Measurements from ENCODE around the gene CMKLR1.

CMKLR1 gene

GRCh38 chr12:108268397-108268796 is 70.7 kb downstream of the CMKLR1 start:
- Histone ChIP-seq H3K9me3 (ENCODE audit: low read depth, low read length) (no peaks in the 10 kb centered on the region), H3K4me3 (no peak overlapping the region), H3K36me3 (ENCODE audit: insufficient read depth, low read length) (no peaks in the 10 kb centered on the region), H3K27ac (no peak overlapping the region), H3K9ac (ENCODE audit: insufficient read length) (no peak overlapping the region)
- no peak for DNase-seq (ENCODE audit: low read depth, low spot score)
- TF ChIP-seq FOXP2 (optimal IDR thresholded peaks at IDR 0.05; ENCODE audit: control extremely low read depth, extremely low read length, insufficient read depth) (no peak), POLR2AphosphoS5 (IDR thresholded peaks at IDR 0.05; ENCODE audit: borderline replicate concordance, low read depth, low read length) (no peak), EZH2 (IDR thresholded peaks at IDR 0.05) (no peak)

- DNase-seq (ENCODE audit: low read depth, low spot score) = no peak
- no peaks in the 10 kb centered on the region for H3K36me3 ChIP-seq (ENCODE audit: insufficient read depth, low read length)
- TF ChIP-seq POLR2AphosphoS5 (IDR thresholded peaks at IDR 0.05; ENCODE audit: borderline replicate concordance, low read depth, low read length) (no peak), FOXP2 (optimal IDR thresholded peaks at IDR 0.05; ENCODE audit: control extremely low read depth, extremely low read length, insufficient read depth) (no peak), EZH2 (IDR thresholded peaks at IDR 0.05) (no peak)
- H3K27ac ChIP-seq = no peak overlapping the region
- H3K4me3 ChIP-seq = no peak overlapping the region
- no peak overlapping the region for H3K9ac ChIP-seq (ENCODE audit: insufficient read length)
- H3K9me3 ChIP-seq (ENCODE audit: low read depth, low read length) = no peaks in the 10 kb centered on the region
Observed at GRCh38 chr12:108267450-108267849, 71.7 kb downstream of the CMKLR1 start.

GRCh38 chr12:108266131-108266530 is 73.0 kb downstream of the CMKLR1 start:
- TF ChIP-seq FOXP2 (optimal IDR thresholded peaks at IDR 0.05; ENCODE audit: control extremely low read depth, extremely low read length, insufficient read depth) = no peak
- TF ChIP-seq POLR2AphosphoS5 (IDR thresholded peaks at IDR 0.05; ENCODE audit: borderline replicate concordance, low read depth, low read length) = no peak
- TF ChIP-seq EZH2 (IDR thresholded peaks at IDR 0.05) = no peak
- Histone ChIP-seq H3K36me3 (ENCODE audit: insufficient read depth, low read length) (no peaks in the 10 kb centered on the region), H3K9ac (ENCODE audit: insufficient read length) (no peak overlapping the region), H3K27ac (no peak overlapping the region), H3K4me3 (no peak overlapping the region), H3K9me3 (ENCODE audit: low read depth, low read length) (no peaks in the 10 kb centered on the region)
- no peak for DNase-seq (ENCODE audit: low read depth, low spot score)

GRCh38 chr12:108265505-108265904 is 73.6 kb downstream of the CMKLR1 start:
- Histone ChIP-seq H3K9ac (ENCODE audit: insufficient read length) (no peak overlapping the region), H3K4me3 (no peak overlapping the region), H3K9me3 (ENCODE audit: low read depth, low read length) (no peaks in the 10 kb centered on the region), H3K27ac (no peak overlapping the region), H3K36me3 (ENCODE audit: insufficient read depth, low read length) (no peaks in the 10 kb centered on the region)
- no peak for DNase-seq (ENCODE audit: low read depth, low spot score)
- TF ChIP-seq EZH2 (IDR thresholded peaks at IDR 0.05) (no peak), POLR2AphosphoS5 (IDR thresholded peaks at IDR 0.05; ENCODE audit: borderline replicate concordance, low read depth, low read length) (no peak), FOXP2 (optimal IDR thresholded peaks at IDR 0.05; ENCODE audit: control extremely low read depth, extremely low read length, insufficient read depth) (no peak)

GRCh38 chr12:108260969-108261368 is 78.1 kb downstream of the CMKLR1 start:
- Histone ChIP-seq H3K36me3 (ENCODE audit: insufficient read depth, low read length) (no peaks in the 10 kb centered on the region), H3K27ac (no peak overlapping the region), H3K9ac (ENCODE audit: insufficient read length) (no peak overlapping the region), H3K9me3 (ENCODE audit: low read depth, low read length) (no peaks in the 10 kb centered on the region), H3K4me3 (no peak overlapping the region)
- DNase-seq (ENCODE audit: low read depth, low spot score) = no peak
- TF ChIP-seq POLR2AphosphoS5 (IDR thresholded peaks at IDR 0.05; ENCODE audit: borderline replicate concordance, low read depth, low read length) (no peak), FOXP2 (optimal IDR thresholded peaks at IDR 0.05; ENCODE audit: control extremely low read depth, extremely low read length, insufficient read depth) (no peak), EZH2 (IDR thresholded peaks at IDR 0.05) (no peak)

GRCh38 chr12:108260039-108260438 is 79.1 kb downstream of the CMKLR1 start:
- DNase-seq (ENCODE audit: low read depth, low spot score) = no peak
- Histone ChIP-seq H3K9me3 (ENCODE audit: low read depth, low read length) (no peaks in the 10 kb centered on the region), H3K27ac (no peak overlapping the region), H3K4me3 (no peak overlapping the region), H3K36me3 (ENCODE audit: insufficient read depth, low read length) (no peaks in the 10 kb centered on the region), H3K9ac (ENCODE audit: insufficient read length) (no peak overlapping the region)
- TF ChIP-seq EZH2 (IDR thresholded peaks at IDR 0.05) (no peak), POLR2AphosphoS5 (IDR thresholded peaks at IDR 0.05; ENCODE audit: borderline replicate concordance, low read depth, low read length) (no peak), FOXP2 (optimal IDR thresholded peaks at IDR 0.05; ENCODE audit: control extremely low read depth, extremely low read length, insufficient read depth) (no peak)

GRCh38 chr12:108257610-108258106 is 81.5 kb downstream of the CMKLR1 start:
- Histone ChIP-seq H3K9me3 (ENCODE audit: low read depth, low read length) (no peaks in the 10 kb centered on the region), H3K27ac (no peak overlapping the region), H3K36me3 (ENCODE audit: insufficient read depth, low read length) (no peaks in the 10 kb centered on the region), H3K9ac (ENCODE audit: insufficient read length) (no peak overlapping the region), H3K4me3 (no peak overlapping the region)
- DNase-seq (ENCODE audit: low read depth, low spot score) = no peak
- no peak for TF ChIP-seq POLR2AphosphoS5 (IDR thresholded peaks at IDR 0.05; ENCODE audit: borderline replicate concordance, low read depth, low read length)
- no peak for TF ChIP-seq FOXP2 (optimal IDR thresholded peaks at IDR 0.05; ENCODE audit: control extremely low read depth, extremely low read length, insufficient read depth)
- TF ChIP-seq EZH2 (IDR thresholded peaks at IDR 0.05) = no peak

GRCh38 chr12:108257004-108257403 is 82.1 kb downstream of the CMKLR1 start:
- Histone ChIP-seq H3K36me3 (ENCODE audit: insufficient read depth, low read length) (no peaks in the 10 kb centered on the region), H3K9ac (ENCODE audit: insufficient read length) (no peak overlapping the region), H3K9me3 (ENCODE audit: low read depth, low read length) (no peaks in the 10 kb centered on the region), H3K27ac (no peak overlapping the region), H3K4me3 (no peak overlapping the region)
- no peak for DNase-seq (ENCODE audit: low read depth, low spot score)
- TF ChIP-seq FOXP2 (optimal IDR thresholded peaks at IDR 0.05; ENCODE audit: control extremely low read depth, extremely low read length, insufficient read depth) (no peak), EZH2 (IDR thresholded peaks at IDR 0.05) (no peak), POLR2AphosphoS5 (IDR thresholded peaks at IDR 0.05; ENCODE audit: borderline replicate concordance, low read depth, low read length) (no peak)

- no peak for DNase-seq (ENCODE audit: low read depth, low spot score)
- Histone ChIP-seq H3K27ac (no peak overlapping the region), H3K9ac (ENCODE audit: insufficient read length) (no peak overlapping the region), H3K4me3 (no peak overlapping the region), H3K9me3 (ENCODE audit: low read depth, low read length) (no peaks in the 10 kb centered on the region), H3K36me3 (ENCODE audit: insufficient read depth, low read length) (no peaks in the 10 kb centered on the region)
- TF ChIP-seq POLR2AphosphoS5 (IDR thresholded peaks at IDR 0.05; ENCODE audit: borderline replicate concordance, low read depth, low read length) (no peak), FOXP2 (optimal IDR thresholded peaks at IDR 0.05; ENCODE audit: control extremely low read depth, extremely low read length, insufficient read depth) (no peak), EZH2 (IDR thresholded peaks at IDR 0.05) (no peak)
Observed at GRCh38 chr12:108255252-108255602, 83.9 kb downstream of the CMKLR1 start.

Measured in SK-N-MC (cell line).